NCI-H2107 treated with DMSO at 0.1 percent for 48 hours (cell line): Measurements from ENCODE around the gene BRME1.
"Not testable (repeated sequence)": the region's sequence is repeated elsewhere in the genome, so short reads cannot be mapped to it uniquely, and the experiment has no call there.

Experiments used
- DNase-seq: peaks from one replicate; lab custom pipeline; 2025; ENCODE audit not compliant: unreplicated experiment; lab: John Stamatoyannopoulos, UW

Gene BRME1

GRCh38 chr19:13926715-13927114, 20.8 kb upstream of the BRME1 start:
- no peak for DNase-seq

- no peak for DNase-seq
Measured at GRCh38 chr19:13926010-13926409, 20.1 kb upstream of the BRME1 start.

GRCh38 chr19:13923194-13923987, 17.5 kb upstream of the BRME1 start:
- DNase-seq, result no peak

GRCh38 chr19:13922118-13922517, 16.2 kb upstream of the BRME1 start:
- DNase-seq, result not testable (repeated sequence)

- no peak for DNase-seq
Measured at GRCh38 chr19:13920940-13921747, 15.2 kb upstream of the BRME1 start.

- no peak for DNase-seq
Measured at GRCh38 chr19:13920524-13920923, 14.6 kb upstream of the BRME1 start.

GRCh38 chr19:13918726-13919411, 13.0 kb upstream of the BRME1 start:
- DNase-seq, result no peak

GRCh38 chr19:13917888-13918406, 12.0 kb upstream of the BRME1 start:
- no peak for DNase-seq

GRCh38 chr19:13914777-13915176, 8.9 kb upstream of the BRME1 start:
- no peak for DNase-seq

GRCh38 chr19:13913352-13913751, 7.4 kb upstream of the BRME1 start:
- DNase-seq, result no peak

GRCh38 chr19:13909430-13909829, 3.5 kb upstream of the BRME1 start:
- DNase-seq, result no peak

GRCh38 chr19:13908674-13909073, 2.8 kb upstream of the BRME1 start:
- no peak for DNase-seq

GRCh38 chr19:13906910-13907309, 993 bp upstream of the BRME1 start:
- DNase-seq, result no peak

GRCh38 chr19:13906521-13906904, 596 bp upstream of the BRME1 start:
- no peak for DNase-seq

- DNase-seq, result no peak
Measured at GRCh38 chr19:13902993-13903555, 2.8 kb downstream of the BRME1 start.

GRCh38 chr19:13899912-13900584, 5.9 kb downstream of the BRME1 start:
- DNase-seq, result no peak

- no peak for DNase-seq
Measured at GRCh38 chr19:13899393-13899792, 6.5 kb downstream of the BRME1 start.

- no peak for DNase-seq
Measured at GRCh38 chr19:13896227-13896626, 9.7 kb downstream of the BRME1 start.

GRCh38 chr19:13894552-13894951, 11.4 kb downstream of the BRME1 start:
- DNase-seq, result no peak

- no peak for DNase-seq
Measured at GRCh38 chr19:13892870-13893269, 13.0 kb downstream of the BRME1 start.

- no peak for DNase-seq
Measured at GRCh38 chr19:13890136-13890535, 15.8 kb downstream of the BRME1 start.
